ENCODE measurements around the gene OR52B6.

The OR52B6 gene

GRCh38 chr11:5618807-5619206, 38.1 kb downstream of the OR52B6 start:
- no peaks in the 10 kb centered on the region for H3K9me3 Mint-ChIP-seq
- DNase-seq = no peak
- H3K27ac Mint-ChIP-seq = no peak overlapping the region
- no peaks in the 10 kb centered on the region for H3K36me3 Mint-ChIP-seq (ENCODE audit: low read depth)
- no peak for TF ChIP-seq CTCF (IDR thresholded peaks at IDR 0.05)
- peaks cover 14% of the 10 kb centered on the region for H3K4me1 Mint-ChIP-seq
- H3K4me3 Mint-ChIP-seq = no peak overlapping the region
- no peaks in the 10 kb centered on the region for H3K27me3 Mint-ChIP-seq (ENCODE audit: low read depth, poor library complexity)

- H3K36me3 Mint-ChIP-seq (ENCODE audit: low read depth) = no peaks in the 10 kb centered on the region
- H3K4me3 Mint-ChIP-seq = no peak overlapping the region
- DNase-seq = no peak
Measured at GRCh38 chr11:5620651-5621521, 40.2 kb downstream of the OR52B6 start.

GRCh38 chr11:5621580-5621979, 40.9 kb downstream of the OR52B6 start:
- Mint-ChIP-seq H3K4me1 (peaks cover 32% of the 10 kb centered on the region), H3K36me3 (ENCODE audit: low read depth) (no peaks in the 10 kb centered on the region), H3K27me3 (ENCODE audit: low read depth, poor library complexity) (no peaks in the 10 kb centered on the region), H3K27ac (peak overlapping the region; percentile 81), H3K4me3 (no peak overlapping the region), H3K9me3 (no peaks in the 10 kb centered on the region)
- no peak for DNase-seq
- TF ChIP-seq CTCF (IDR thresholded peaks at IDR 0.05) = no peak

More at GRCh38 chr11:5620651-5621521, 40.2 kb downstream of the OR52B6 start:
- TF ChIP-seq CTCF (IDR thresholded peaks at IDR 0.05) = no peak
- H3K4me1 Mint-ChIP-seq = peaks cover 29% of the 10 kb centered on the region
- H3K9me3 Mint-ChIP-seq = no peaks in the 10 kb centered on the region
- H3K27ac Mint-ChIP-seq = no peak overlapping the region
- H3K27me3 Mint-ChIP-seq (ENCODE audit: low read depth, poor library complexity) = no peaks in the 10 kb centered on the region

GRCh38 chr11:5622802-5623201, 42.1 kb downstream of the OR52B6 start:
- Mint-ChIP-seq H3K27ac (no peak overlapping the region), H3K9me3 (no peaks in the 10 kb centered on the region), H3K27me3 (ENCODE audit: low read depth, poor library complexity) (peaks cover 3% of the 10 kb centered on the region), H3K4me1 (peaks cover 32% of the 10 kb centered on the region), H3K4me3 (no peak overlapping the region), H3K36me3 (ENCODE audit: low read depth) (no peaks in the 10 kb centered on the region)
- DNase-seq = no peak
- TF ChIP-seq CTCF (IDR thresholded peaks at IDR 0.05) = no peak

GRCh38 chr11:5624489-5625279, 44.0 kb downstream of the OR52B6 start, which contains the start of gene TRIM34:
Gene TRIM34 (plus strand): TSS chr11:5625001. CDS start chr11:5632332, 7,331 bp downstream.
- no peaks in the 10 kb centered on the region for H3K9me3 Mint-ChIP-seq
- no peaks in the 10 kb centered on the region for H3K36me3 Mint-ChIP-seq (ENCODE audit: low read depth)
- peaks cover 7% of the 10 kb centered on the region for H3K27me3 Mint-ChIP-seq (ENCODE audit: low read depth, poor library complexity)
- no peak for TF ChIP-seq CTCF (IDR thresholded peaks at IDR 0.05)
- peak within 1 kb of the TSS; percentile 68 for H3K4me3 Mint-ChIP-seq
- H3K27ac Mint-ChIP-seq = peak within 1 kb of the TSS; percentile 36
- peak; percentile 11 for DNase-seq
- peaks cover 32% of the 10 kb centered on the region for H3K4me1 Mint-ChIP-seq
